ENCODE results near the gene FSTL4.

FSTL4 gene

GRCh38 chr5:133514456-133514855 is 97.9 kb downstream of the FSTL4 start:
- DNase-seq (ENCODE audit: low spot score) = no peak

- DNase-seq (ENCODE audit: low spot score) = no peak
Observed at GRCh38 chr5:133512896-133513295, 99.4 kb downstream of the FSTL4 start.

GRCh38 chr5:133511653-133512235 is 100.6 kb downstream of the FSTL4 start:
- no peak for DNase-seq (ENCODE audit: low spot score)

- DNase-seq (ENCODE audit: low spot score) = no peak
Observed at GRCh38 chr5:133510634-133511262, 101.6 kb downstream of the FSTL4 start.

GRCh38 chr5:133509742-133510079 is 102.6 kb downstream of the FSTL4 start:
- no peak for DNase-seq (ENCODE audit: low spot score)

- DNase-seq (ENCODE audit: low spot score) = no peak
Observed at GRCh38 chr5:133508845-133509741, 103.2 kb downstream of the FSTL4 start.

GRCh38 chr5:133508331-133508730 is 104.0 kb downstream of the FSTL4 start:
- no peak for DNase-seq (ENCODE audit: low spot score)

- DNase-seq (ENCODE audit: low spot score) = no peak
Observed at GRCh38 chr5:133506181-133506580, 106.2 kb downstream of the FSTL4 start.

GRCh38 chr5:133503511-133503910 is 108.8 kb downstream of the FSTL4 start:
- no peak for DNase-seq (ENCODE audit: low spot score)

- DNase-seq (ENCODE audit: low spot score) = no peak
Observed at GRCh38 chr5:133499895-133500294, 112.4 kb downstream of the FSTL4 start.

GRCh38 chr5:133497608-133498348 is 114.6 kb downstream of the FSTL4 start:
- DNase-seq (ENCODE audit: low spot score) = no peak

GRCh38 chr5:133496631-133497030 is 115.7 kb downstream of the FSTL4 start:
- no peak for DNase-seq (ENCODE audit: low spot score)

GRCh38 chr5:133494923-133495246 is 117.5 kb downstream of the FSTL4 start:
- DNase-seq (ENCODE audit: low spot score) = no peak

- DNase-seq (ENCODE audit: low spot score) = no peak
Observed at GRCh38 chr5:133494232-133494922, 118.0 kb downstream of the FSTL4 start.

GRCh38 chr5:133489632-133490031 is 122.7 kb downstream of the FSTL4 start:
- DNase-seq (ENCODE audit: low spot score) = no peak

- DNase-seq (ENCODE audit: low spot score) = no peak
Observed at GRCh38 chr5:133487093-133487492, 125.2 kb downstream of the FSTL4 start.

GRCh38 chr5:133485468-133485867 is 126.9 kb downstream of the FSTL4 start:
- DNase-seq (ENCODE audit: low spot score) = no peak

GRCh38 chr5:133483406-133484090 is 128.8 kb downstream of the FSTL4 start:
- DNase-seq (ENCODE audit: low spot score) = no peak

GRCh38 chr5:133482028-133482427 is 130.3 kb downstream of the FSTL4 start:
- no peak for DNase-seq (ENCODE audit: low spot score)

- DNase-seq (ENCODE audit: low spot score) = no peak
Observed at GRCh38 chr5:133480866-133481265, 131.5 kb downstream of the FSTL4 start.

GRCh38 chr5:133480366-133480765 is 132.0 kb downstream of the FSTL4 start:
- DNase-seq (ENCODE audit: low spot score) = no peak
